Activated naive CD8-positive, alpha-beta T cell treated with anti-CD3 and anti-CD28 coated beads, Interleukin-2, amount 50 U/mL, for 24 hours (primary cell): ENCODE results near the gene NRG2.
A peak's percentile ranks its signal among the peaks of the same experiment; 100 is the strongest.

Experiments used
- ATAC-seq: fragments of 150-1000 bp; cut with Tn5 transposase; one replicate; pipeline ENCODE4 v1.10.0; 2021
- DNase-seq: peaks from one replicate; pipeline ENCODE4 v3.0.0; 2021
- H3K27ac Mint-ChIP-seq: one replicate; pipeline ENCODE4 v1.8.0; 2021; ENCODE audit warnings: mild to moderate bottlenecking, mixed read lengths
- H3K27me3 Mint-ChIP-seq: one replicate; pipeline ENCODE4 v1.8.0; 2021; ENCODE audit warnings: mixed read lengths
- H3K36me3 Mint-ChIP-seq: one replicate; pipeline ENCODE4 v1.8.0; 2021; ENCODE audit warnings: low read depth, mixed read lengths
- H3K4me1 Mint-ChIP-seq: one replicate; pipeline ENCODE4 v1.8.0; 2021; ENCODE audit warnings: mixed read lengths
- H3K4me3 Mint-ChIP-seq: one replicate; pipeline ENCODE4 v1.8.0; 2021; ENCODE audit warnings: mild to moderate bottlenecking, moderate library complexity, mixed read lengths
- H3K9me3 Mint-ChIP-seq: one replicate; pipeline ENCODE4 v1.8.0; 2021; ENCODE audit warnings: mixed read lengths

Gene NRG2

DNA sequence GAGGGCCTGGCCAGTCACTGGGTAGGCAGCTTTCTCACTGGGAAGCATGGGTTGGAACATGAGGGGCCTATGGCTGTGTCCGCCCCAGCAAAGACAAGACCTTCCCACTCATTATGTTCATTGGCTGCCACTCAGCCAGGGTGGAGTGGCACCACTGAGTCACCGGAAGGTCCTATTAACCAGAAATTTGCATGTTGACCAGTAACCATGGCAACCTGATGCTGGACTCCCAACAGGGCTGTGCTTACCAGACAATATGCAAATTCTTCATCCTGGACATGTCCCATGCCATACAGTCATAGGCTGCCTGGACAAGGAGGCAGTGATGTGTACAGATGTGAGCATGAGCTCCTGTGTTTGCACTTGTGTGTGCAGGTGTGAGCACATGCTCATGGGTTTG is 180.8 kb downstream of the NRG2 start:
- DNase-seq (no peak), ATAC-seq (peak; percentile 38)
- H3K4me1 Mint-ChIP-seq: no peaks in the 10 kb centered on the region
- no peak overlapping the region for H3K27ac Mint-ChIP-seq
- H3K4me3 Mint-ChIP-seq: no peak overlapping the region
- no peaks in the 10 kb centered on the region for H3K9me3 Mint-ChIP-seq
- H3K27me3 Mint-ChIP-seq: peaks cover 7% of the 10 kb centered on the region
- no peaks in the 10 kb centered on the region for H3K36me3 Mint-ChIP-seq

DNA sequence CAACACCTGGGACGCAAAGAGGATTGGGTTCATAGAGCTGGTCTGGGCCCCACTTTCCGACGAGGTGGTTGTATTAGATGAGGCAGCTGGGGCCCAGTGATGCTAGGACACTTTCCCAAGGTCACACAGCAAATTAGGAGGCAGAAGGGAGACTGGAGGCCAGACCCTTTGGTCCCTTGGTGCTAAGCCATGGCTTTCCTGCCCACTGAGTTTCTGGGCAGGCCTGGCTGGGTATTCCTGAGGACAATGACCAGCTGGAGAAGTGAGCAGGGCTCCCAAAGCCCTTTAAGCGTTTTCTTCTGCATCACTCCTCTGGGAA is 181.3 kb downstream of the NRG2 start:
- Mint-ChIP-seq H3K27me3 (peaks cover 7% of the 10 kb centered on the region), H3K4me1 (no peaks in the 10 kb centered on the region), H3K4me3 (no peak overlapping the region), H3K9me3 (no peaks in the 10 kb centered on the region), H3K27ac (no peak overlapping the region), H3K36me3 (no peaks in the 10 kb centered on the region)
- no peak for ATAC-seq
- no peak for DNase-seq

GRCh38 chr5:139861021-139861888 is 181.8 kb downstream of the NRG2 start:
- H3K36me3 Mint-ChIP-seq: no peaks in the 10 kb centered on the region
- ATAC-seq: no peak
- no peaks in the 10 kb centered on the region for H3K4me1 Mint-ChIP-seq

GRCh38 chr5:139859013-139859412 is 184.1 kb downstream of the NRG2 start:
- H3K4me3 Mint-ChIP-seq: no peak overlapping the region
- DNase-seq: no peak
- no peaks in the 10 kb centered on the region for H3K4me1 Mint-ChIP-seq
- no peaks in the 10 kb centered on the region for H3K27me3 Mint-ChIP-seq
- H3K27ac Mint-ChIP-seq: no peak overlapping the region
- no peaks in the 10 kb centered on the region for H3K9me3 Mint-ChIP-seq
- ATAC-seq: no peak
- H3K36me3 Mint-ChIP-seq: no peaks in the 10 kb centered on the region

More at GRCh38 chr5:139861021-139861888, 181.8 kb downstream of the NRG2 start:
- Mint-ChIP-seq H3K4me3 (no peak overlapping the region), H3K27ac (no peak overlapping the region), H3K9me3 (no peaks in the 10 kb centered on the region), H3K27me3 (peaks cover 5% of the 10 kb centered on the region)
- DNase-seq: no peak

- no peak for DNase-seq
- H3K4me1 Mint-ChIP-seq: no peaks in the 10 kb centered on the region
- H3K27ac Mint-ChIP-seq: no peak overlapping the region
- H3K9me3 Mint-ChIP-seq: no peaks in the 10 kb centered on the region
- H3K36me3 Mint-ChIP-seq: no peaks in the 10 kb centered on the region
- H3K4me3 Mint-ChIP-seq: no peak overlapping the region
- no peaks in the 10 kb centered on the region for H3K27me3 Mint-ChIP-seq
- ATAC-seq: no peak
These were observed 186.4 kb downstream of the NRG2 start for GRCh38 chr5:139856714-139857113.

GRCh38 chr5:139855946-139856540 is 187.1 kb downstream of the NRG2 start:
- Mint-ChIP-seq H3K27ac (no peak overlapping the region), H3K9me3 (no peaks in the 10 kb centered on the region), H3K36me3 (no peaks in the 10 kb centered on the region), H3K4me3 (no peak overlapping the region), H3K27me3 (no peaks in the 10 kb centered on the region), H3K4me1 (no peaks in the 10 kb centered on the region)
- ATAC-seq: no peak
- no peak for DNase-seq

DNA sequence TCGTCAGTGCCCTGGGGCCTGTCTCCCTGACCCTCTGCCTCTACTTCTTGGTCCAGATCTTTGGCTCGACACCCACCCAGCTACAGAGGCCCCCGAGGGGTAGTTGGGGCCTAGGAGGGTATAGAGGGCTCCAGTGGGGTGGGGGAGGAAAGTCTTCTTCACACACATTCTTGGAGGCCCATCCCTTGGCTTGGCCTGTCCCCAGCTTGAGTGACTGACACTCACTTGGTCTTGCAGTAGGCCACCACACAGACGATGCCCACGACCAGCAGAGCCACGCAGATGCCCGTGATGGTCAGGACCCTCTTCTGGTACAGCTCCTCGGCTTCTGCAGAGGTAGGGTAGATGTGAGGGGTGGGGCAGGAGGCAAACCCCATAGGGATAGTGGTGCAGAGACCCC is 187.6 kb downstream of the NRG2 start:
- ATAC-seq (no peak), DNase-seq (no peak)
- Mint-ChIP-seq H3K4me1 (no peaks in the 10 kb centered on the region), H3K27ac (no peak overlapping the region), H3K27me3 (no peaks in the 10 kb centered on the region), H3K9me3 (no peaks in the 10 kb centered on the region), H3K4me3 (no peak overlapping the region), H3K36me3 (no peaks in the 10 kb centered on the region)

GRCh38 chr5:139854953-139855352 is 188.1 kb downstream of the NRG2 start:
- DNase-seq (no peak), ATAC-seq (no peak)
- Mint-ChIP-seq H3K9me3 (no peaks in the 10 kb centered on the region), H3K27me3 (no peaks in the 10 kb centered on the region), H3K27ac (no peak overlapping the region), H3K4me3 (no peak overlapping the region), H3K4me1 (no peaks in the 10 kb centered on the region), H3K36me3 (no peaks in the 10 kb centered on the region)

DNA sequence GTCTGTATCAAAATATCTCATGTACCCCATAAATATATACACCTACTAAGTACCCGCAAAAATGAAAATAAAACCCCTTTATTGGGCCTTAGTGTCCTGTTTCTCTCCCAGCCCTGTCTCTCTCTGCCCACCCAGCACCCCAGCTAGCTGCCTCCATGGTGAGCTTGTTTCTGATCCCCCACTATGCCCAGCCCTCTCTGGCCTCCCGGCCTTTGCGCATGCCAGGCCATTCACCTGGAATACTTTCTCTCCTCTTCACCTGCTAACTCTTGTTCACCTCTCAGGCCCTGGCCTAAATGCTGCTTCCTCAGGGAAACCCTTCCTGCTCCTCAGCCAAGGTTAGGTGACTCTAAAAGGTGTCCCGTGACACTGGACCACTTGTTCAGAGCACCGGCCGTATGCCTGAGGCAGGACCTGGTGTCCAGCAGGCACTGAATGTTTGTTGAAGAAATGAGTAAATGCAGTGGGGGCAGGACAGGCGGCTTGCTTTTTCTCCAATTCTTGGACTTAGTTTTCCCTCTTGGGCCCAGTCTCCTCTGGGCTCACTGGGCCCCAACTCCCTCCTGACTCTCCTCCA is 189.0 kb downstream of the NRG2 start:
- Mint-ChIP-seq H3K4me3 (no peak overlapping the region), H3K36me3 (no peaks in the 10 kb centered on the region), H3K9me3 (no peaks in the 10 kb centered on the region), H3K4me1 (no peaks in the 10 kb centered on the region), H3K27me3 (peaks cover 4% of the 10 kb centered on the region), H3K27ac (no peak overlapping the region)
- DNase-seq: no peak
- no peak for ATAC-seq

GRCh38 chr5:139852696-139853095 is 190.4 kb downstream of the NRG2 start:
- Mint-ChIP-seq H3K36me3 (no peaks in the 10 kb centered on the region), H3K4me3 (no peak overlapping the region), H3K27me3 (peaks cover 4% of the 10 kb centered on the region), H3K27ac (no peak overlapping the region), H3K4me1 (peaks cover 4% of the 10 kb centered on the region), H3K9me3 (no peaks in the 10 kb centered on the region)
- ATAC-seq (no peak), DNase-seq (no peak)

DNA sequence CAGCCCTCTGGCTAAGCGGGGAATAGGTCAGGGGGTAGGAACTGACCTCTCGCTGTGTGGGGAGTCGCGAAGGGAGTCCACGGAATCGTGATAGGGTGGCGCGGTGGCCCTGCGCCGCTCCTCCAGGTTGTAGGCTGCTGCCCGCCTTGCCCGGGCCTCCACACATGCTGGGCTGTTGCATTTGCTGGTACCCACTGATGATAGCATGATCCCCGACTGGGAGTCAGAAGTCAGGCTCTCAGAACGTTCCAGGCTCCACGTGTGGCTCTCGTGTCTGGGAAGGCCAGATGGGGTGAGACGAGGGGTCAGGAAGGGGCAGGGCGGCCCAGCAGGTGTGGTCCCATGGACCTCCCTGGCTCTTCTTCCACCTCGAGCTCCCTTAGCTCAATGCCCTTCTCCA is 191.5 kb downstream of the NRG2 start:
- no peaks in the 10 kb centered on the region for H3K9me3 Mint-ChIP-seq
- ATAC-seq (no peak), DNase-seq (no peak)
- peaks cover 9% of the 10 kb centered on the region for H3K27me3 Mint-ChIP-seq
- H3K4me1 Mint-ChIP-seq: peaks cover 4% of the 10 kb centered on the region
- H3K4me3 Mint-ChIP-seq: no peak overlapping the region
- no peaks in the 10 kb centered on the region for H3K36me3 Mint-ChIP-seq
- no peak overlapping the region for H3K27ac Mint-ChIP-seq

- Mint-ChIP-seq H3K4me1 (peaks cover 4% of the 10 kb centered on the region), H3K27ac (no peak overlapping the region), H3K27me3 (peaks cover 19% of the 10 kb centered on the region), H3K36me3 (no peaks in the 10 kb centered on the region), H3K4me3 (no peak overlapping the region), H3K9me3 (no peaks in the 10 kb centered on the region)
- DNase-seq: no peak
- ATAC-seq: no peak
These were observed 192.6 kb downstream of the NRG2 start for GRCh38 chr5:139850423-139851016.

GRCh38 chr5:139849942-139850341 is 193.2 kb downstream of the NRG2 start:
- ATAC-seq (no peak), DNase-seq (no peak)
- no peak overlapping the region for H3K27ac Mint-ChIP-seq
- H3K27me3 Mint-ChIP-seq: peaks cover 23% of the 10 kb centered on the region
- peaks cover 4% of the 10 kb centered on the region for H3K4me1 Mint-ChIP-seq
- no peaks in the 10 kb centered on the region for H3K9me3 Mint-ChIP-seq
- peak overlapping the region; percentile 65 for H3K4me3 Mint-ChIP-seq
- no peaks in the 10 kb centered on the region for H3K36me3 Mint-ChIP-seq

GRCh38 chr5:139849501-139849900 is 193.6 kb downstream of the NRG2 start:
- Mint-ChIP-seq H3K27me3 (peaks cover 27% of the 10 kb centered on the region), H3K4me3 (peak overlapping the region; percentile 65), H3K4me1 (peaks cover 5% of the 10 kb centered on the region), H3K9me3 (no peaks in the 10 kb centered on the region), H3K36me3 (no peaks in the 10 kb centered on the region), H3K27ac (no peak overlapping the region)
- no peak for DNase-seq
- ATAC-seq: no peak
